ENCODE data around the gene NGEF.

DNA sequence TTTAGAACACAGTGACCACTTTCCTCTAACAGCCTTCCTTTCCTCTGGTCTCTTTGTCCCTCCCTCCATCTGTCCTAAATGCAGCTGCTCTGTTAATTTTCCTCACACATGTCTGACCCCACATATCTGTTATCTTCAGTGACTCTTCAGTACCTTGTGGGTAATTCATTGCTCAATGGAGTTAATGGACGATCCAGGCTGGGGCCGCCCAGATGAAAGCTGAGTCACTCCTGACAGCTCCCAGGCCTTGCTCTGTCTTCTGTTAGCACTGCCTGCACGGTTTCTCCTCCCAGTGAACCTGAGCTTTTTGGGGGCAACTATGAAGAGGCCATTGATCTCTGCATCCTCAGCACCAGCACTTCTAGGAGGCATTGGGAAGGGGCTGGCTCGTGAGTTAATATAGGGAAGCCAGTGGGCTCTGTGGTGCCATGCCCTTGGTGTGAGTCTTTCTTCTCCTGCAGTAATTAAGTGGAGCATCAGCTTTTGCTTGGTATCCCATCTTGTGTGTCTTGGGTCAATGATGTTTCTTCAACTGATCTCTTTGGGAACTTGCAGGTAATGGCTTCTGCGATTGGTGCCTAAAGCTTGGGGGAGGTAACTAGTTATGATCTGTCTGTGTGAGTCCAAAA, 75.7 kb downstream of the NGEF start:
- TF ChIP-seq, protein P1, sequence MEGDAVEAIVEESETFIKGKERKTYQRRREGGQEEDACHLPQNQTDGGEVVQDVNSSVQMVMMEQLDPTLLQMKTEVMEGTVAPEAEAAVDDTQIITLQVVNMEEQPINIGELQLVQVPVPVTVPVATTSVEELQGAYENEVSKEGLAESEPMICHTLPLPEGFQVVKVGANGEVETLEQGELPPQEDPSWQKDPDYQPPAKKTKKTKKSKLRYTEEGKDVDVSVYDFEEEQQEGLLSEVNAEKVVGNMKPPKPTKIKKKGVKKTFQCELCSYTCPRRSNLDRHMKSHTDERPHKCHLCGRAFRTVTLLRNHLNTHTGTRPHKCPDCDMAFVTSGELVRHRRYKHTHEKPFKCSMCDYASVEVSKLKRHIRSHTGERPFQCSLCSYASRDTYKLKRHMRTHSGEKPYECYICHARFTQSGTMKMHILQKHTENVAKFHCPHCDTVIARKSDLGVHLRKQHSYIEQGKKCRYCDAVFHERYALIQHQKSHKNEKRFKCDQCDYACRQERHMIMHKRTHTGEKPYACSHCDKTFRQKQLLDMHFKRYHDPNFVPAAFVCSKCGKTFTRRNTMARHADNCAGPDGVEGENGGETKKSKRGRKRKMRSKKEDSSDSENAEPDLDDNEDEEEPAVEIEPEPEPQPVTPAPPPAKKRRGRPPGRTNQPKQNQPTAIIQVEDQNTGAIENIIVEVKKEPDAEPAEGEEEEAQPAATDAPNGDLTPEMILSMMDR (IDR thresholded peaks at IDR 0.05): no peak
- TF ChIP-seq POLR2A (IDR thresholded peaks at IDR 0.05) (no peak), POLR2AphosphoS5 (IDR thresholded peaks at IDR 0.05) (no peak), EP300 (IDR thresholded peaks at IDR 0.05; ENCODE audit: low read depth) (no peak)

All from transverse colon (tissue), 4 donors.